Measurements from ENCODE around the gene NUDT16L1.

DNA sequence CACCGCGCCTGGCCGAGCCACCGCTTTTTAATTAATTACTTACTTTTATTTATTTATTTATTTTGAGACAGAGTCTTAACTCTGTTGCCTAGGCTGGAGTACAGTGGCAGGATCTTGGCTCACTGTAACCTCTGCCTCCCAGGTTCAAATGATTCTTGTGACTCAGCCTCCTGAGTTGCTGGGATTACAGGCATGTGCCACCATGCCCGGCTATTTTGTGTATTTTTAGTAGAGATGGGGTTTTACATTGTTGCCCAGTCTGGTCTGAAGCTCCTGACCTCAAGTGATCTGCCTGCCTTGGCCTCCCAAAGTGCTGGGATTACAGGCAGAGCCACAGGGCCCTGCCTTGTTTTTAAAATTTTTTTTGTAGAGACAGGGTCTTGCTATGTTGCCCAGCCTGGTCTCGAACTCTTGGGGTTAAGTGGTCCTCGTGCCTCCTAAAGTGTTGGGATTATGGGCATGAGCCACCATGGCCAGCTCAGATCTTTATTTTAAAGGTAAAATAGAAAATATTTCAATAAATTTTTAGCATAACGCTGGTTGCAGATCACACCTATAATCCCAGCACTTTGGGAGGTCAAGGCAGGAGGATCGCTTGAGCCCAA is 18.3 kb upstream of the NUDT16L1 start:
- no peak for TF ChIP-seq CHCHD3 (CRISPR knock-in tag; IDR thresholded peaks at IDR 0.05)
- TF ChIP-seq, protein P1, sequence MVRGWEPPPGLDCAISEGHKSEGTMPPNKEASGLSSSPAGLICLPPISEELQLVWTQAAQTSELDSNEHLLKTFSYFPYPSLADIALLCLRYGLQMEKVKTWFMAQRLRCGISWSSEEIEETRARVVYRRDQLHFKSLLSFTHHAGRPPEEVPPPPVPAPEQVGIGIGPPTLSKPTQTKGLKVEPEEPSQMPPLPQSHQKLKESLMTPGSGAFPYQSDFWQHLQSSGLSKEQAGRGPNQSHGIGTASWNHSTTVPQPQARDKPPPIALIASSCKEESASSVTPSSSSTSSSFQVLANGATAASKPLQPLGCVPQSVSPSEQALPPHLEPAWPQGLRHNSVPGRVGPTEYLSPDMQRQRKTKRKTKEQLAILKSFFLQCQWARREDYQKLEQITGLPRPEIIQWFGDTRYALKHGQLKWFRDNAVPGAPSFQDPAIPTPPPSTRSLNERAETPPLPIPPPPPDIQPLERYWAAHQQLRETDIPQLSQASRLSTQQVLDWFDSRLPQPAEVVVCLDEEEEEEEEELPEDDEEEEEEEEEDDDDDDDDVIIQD (CRISPR knock-in tag; IDR thresholded peaks at IDR 0.05), result no peak
- TF ChIP-seq, protein P2, sequence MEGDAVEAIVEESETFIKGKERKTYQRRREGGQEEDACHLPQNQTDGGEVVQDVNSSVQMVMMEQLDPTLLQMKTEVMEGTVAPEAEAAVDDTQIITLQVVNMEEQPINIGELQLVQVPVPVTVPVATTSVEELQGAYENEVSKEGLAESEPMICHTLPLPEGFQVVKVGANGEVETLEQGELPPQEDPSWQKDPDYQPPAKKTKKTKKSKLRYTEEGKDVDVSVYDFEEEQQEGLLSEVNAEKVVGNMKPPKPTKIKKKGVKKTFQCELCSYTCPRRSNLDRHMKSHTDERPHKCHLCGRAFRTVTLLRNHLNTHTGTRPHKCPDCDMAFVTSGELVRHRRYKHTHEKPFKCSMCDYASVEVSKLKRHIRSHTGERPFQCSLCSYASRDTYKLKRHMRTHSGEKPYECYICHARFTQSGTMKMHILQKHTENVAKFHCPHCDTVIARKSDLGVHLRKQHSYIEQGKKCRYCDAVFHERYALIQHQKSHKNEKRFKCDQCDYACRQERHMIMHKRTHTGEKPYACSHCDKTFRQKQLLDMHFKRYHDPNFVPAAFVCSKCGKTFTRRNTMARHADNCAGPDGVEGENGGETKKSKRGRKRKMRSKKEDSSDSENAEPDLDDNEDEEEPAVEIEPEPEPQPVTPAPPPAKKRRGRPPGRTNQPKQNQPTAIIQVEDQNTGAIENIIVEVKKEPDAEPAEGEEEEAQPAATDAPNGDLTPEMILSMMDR (IDR thresholded peaks at IDR 0.05 in 2 of 3, conservative IDR thresholded peaks at IDR 0.05 in 1 of 3; ENCODE audit: insufficient read depth in 2 of 3, low read depth in 1 of 3, low read length in 3 of 3), result no peak
- TF ChIP-seq, protein P3, sequence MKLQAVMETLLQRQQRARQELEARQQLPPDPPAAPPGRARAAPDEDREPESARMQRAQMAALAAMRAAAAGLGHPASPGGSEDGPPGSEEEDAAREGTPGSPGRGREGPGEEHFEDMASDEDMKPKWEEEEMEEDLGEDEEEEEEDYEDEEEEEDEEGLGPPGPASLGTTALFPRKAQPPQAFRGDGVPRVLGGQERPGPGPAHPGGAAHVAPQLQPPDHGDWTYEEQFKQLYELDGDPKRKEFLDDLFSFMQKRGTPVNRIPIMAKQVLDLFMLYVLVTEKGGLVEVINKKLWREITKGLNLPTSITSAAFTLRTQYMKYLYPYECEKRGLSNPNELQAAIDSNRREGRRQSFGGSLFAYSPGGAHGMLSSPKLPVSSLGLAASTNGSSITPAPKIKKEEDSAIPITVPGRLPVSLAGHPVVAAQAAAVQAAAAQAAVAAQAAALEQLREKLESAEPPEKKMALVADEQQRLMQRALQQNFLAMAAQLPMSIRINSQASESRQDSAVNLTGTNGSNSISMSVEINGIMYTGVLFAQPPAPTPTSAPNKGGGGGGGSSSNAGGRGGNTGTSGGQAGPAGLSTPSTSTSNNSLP (IDR thresholded peaks at IDR 0.05; ENCODE audit: borderline replicate concordance, low read depth, low read length), result no peak
- TF ChIP-seq ESRRA (IDR thresholded peaks at IDR 0.05; ENCODE audit: borderline replicate concordance, low read depth), result no peak
- TF ChIP-seq, protein P4, sequence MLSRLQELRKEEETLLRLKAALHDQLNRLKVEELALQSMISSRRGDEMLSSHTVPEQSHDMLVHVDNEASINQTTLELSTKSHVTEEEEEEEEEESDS (CRISPR knock-in tag; IDR thresholded peaks at IDR 0.05), result no peak
- no peak for TF ChIP-seq ARNT (IDR thresholded peaks at IDR 0.05)
